ENCODE data around the gene HOXB2.
A peak's percentile ranks its signal among the peaks of the same experiment; 100 is the strongest.

HOXB2 gene

DNA sequence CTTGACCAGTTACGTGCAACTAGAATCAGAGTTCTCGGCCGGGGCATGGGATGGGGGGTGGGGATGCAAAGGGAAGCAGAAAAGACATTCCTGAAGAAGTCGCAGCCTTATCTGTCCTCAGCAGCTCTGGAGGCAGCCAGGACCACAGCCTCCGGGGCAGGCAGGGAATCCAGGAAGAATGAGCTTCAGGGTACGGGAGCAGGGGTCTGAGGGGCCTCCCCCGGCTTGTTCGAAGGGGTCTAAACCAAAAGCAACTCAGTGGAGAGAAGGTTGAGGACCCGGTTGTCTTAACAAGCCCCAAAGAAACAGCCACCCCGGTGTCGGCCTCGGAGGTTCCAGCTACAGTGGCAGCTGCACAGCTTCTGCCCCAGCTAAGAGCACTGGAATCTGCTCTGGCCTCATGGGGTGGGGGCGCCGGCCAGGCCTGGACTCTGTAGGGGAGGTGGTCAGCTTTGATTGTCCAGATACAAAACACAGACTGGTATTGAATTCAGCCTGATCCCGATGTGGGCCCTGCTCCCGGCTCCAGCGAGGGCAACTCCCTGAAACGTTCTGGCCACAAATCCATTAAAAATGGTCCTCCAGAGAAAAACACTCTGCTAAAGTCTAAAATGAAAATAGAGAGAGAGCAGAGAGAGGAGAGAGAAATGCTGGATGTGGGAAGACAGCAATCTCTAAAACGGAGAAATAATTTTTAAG is 25.6 kb upstream of the HOXB2 start:
- POLR2A ChIA-PET, result interaction anchor here (0.6 to 1.1 kb wide), 5 partner anchors 12 to 219 kb away, joined by 3 to 5 read pairs (median 4); no protein-coding TSS in a partner anchor
- TF ChIP-seq, protein P1, sequence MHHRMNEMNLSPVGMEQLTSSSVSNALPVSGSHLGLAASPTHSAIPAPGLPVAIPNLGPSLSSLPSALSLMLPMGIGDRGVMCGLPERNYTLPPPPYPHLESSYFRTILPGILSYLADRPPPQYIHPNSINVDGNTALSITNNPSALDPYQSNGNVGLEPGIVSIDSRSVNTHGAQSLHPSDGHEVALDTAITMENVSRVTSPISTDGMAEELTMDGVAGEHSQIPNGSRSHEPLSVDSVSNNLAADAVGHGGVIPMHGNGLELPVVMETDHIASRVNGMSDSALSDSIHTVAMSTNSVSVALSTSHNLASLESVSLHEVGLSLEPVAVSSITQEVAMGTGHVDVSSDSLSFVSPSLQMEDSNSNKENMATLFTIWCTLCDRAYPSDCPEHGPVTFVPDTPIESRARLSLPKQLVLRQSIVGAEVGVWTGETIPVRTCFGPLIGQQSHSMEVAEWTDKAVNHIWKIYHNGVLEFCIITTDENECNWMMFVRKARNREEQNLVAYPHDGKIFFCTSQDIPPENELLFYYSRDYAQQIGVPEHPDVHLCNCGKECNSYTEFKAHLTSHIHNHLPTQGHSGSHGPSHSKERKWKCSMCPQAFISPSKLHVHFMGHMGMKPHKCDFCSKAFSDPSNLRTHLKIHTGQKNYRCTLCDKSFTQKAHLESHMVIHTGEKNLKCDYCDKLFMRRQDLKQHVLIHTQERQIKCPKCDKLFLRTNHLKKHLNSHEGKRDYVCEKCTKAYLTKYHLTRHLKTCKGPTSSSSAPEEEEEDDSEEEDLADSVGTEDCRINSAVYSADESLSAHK (tag by site-specific recombination; IDR thresholded peaks at IDR 0.05), result no peak
- TF ChIP-seq, protein P2, sequence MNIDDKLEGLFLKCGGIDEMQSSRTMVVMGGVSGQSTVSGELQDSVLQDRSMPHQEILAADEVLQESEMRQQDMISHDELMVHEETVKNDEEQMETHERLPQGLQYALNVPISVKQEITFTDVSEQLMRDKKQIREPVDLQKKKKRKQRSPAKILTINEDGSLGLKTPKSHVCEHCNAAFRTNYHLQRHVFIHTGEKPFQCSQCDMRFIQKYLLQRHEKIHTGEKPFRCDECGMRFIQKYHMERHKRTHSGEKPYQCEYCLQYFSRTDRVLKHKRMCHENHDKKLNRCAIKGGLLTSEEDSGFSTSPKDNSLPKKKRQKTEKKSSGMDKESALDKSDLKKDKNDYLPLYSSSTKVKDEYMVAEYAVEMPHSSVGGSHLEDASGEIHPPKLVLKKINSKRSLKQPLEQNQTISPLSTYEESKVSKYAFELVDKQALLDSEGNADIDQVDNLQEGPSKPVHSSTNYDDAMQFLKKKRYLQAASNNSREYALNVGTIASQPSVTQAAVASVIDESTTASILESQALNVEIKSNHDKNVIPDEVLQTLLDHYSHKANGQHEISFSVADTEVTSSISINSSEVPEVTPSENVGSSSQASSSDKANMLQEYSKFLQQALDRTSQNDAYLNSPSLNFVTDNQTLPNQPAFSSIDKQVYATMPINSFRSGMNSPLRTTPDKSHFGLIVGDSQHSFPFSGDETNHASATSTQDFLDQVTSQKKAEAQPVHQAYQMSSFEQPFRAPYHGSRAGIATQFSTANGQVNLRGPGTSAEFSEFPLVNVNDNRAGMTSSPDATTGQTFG (tag by site-specific recombination; IDR thresholded peaks at IDR 0.05; ENCODE audit: borderline replicate concordance), result no peak
- TF ChIP-seq, protein P3, sequence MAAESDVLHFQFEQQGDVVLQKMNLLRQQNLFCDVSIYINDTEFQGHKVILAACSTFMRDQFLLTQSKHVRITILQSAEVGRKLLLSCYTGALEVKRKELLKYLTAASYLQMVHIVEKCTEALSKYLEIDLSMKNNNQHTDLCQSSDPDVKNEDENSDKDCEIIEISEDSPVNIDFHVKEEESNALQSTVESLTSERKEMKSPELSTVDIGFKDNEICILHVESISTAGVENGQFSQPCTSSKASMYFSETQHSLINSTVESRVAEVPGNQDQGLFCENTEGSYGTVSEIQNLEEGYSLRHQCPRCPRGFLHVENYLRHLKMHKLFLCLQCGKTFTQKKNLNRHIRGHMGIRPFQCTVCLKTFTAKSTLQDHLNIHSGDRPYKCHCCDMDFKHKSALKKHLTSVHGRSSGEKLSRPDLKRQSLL (tag by site-specific recombination; IDR thresholded peaks at IDR 0.05), result no peak
- TF ChIP-seq MZF1 (tag by site-specific recombination; IDR thresholded peaks at IDR 0.05; ENCODE audit: borderline replicate concordance) (0 out of 2 replicates have a peak, but pooled peaks have one; percentile 10), KLF10 (tag by site-specific recombination; IDR thresholded peaks at IDR 0.05) (no peak), ZNF660 (tag by site-specific recombination; IDR thresholded peaks at IDR 0.05) (0 out of 2 replicates have a peak, but pooled peaks have one; percentile 4), ZNF776 (tag by site-specific recombination; IDR thresholded peaks at IDR 0.05; ENCODE audit: borderline replicate concordance) (no peak), ZNF555 (tag by site-specific recombination; conservative IDR thresholded peaks at IDR 0.05) (no peak), ZNF366 (tag by site-specific recombination; conservative IDR thresholded peaks at IDR 0.05) (no peak), ZBTB1 (tag by site-specific recombination; IDR thresholded peaks at IDR 0.05) (no peak), OVOL3 (tag by site-specific recombination; IDR thresholded peaks at IDR 0.05) (no peak), ZNF600 (tag by site-specific recombination; IDR thresholded peaks at IDR 0.05) (0 out of 2 replicates have a peak, but pooled peaks have one; percentile 14), ZNF335 (tag by site-specific recombination; conservative IDR thresholded peaks at IDR 0.05) (peak; percentile 81), ZBTB17 (tag by site-specific recombination; IDR thresholded peaks at IDR 0.05) (no peak), TRIM28 (IDR thresholded peaks at IDR 0.05; ENCODE audit: borderline replicate concordance, low read length) (no peak)
- TF ChIP-seq, protein P4, sequence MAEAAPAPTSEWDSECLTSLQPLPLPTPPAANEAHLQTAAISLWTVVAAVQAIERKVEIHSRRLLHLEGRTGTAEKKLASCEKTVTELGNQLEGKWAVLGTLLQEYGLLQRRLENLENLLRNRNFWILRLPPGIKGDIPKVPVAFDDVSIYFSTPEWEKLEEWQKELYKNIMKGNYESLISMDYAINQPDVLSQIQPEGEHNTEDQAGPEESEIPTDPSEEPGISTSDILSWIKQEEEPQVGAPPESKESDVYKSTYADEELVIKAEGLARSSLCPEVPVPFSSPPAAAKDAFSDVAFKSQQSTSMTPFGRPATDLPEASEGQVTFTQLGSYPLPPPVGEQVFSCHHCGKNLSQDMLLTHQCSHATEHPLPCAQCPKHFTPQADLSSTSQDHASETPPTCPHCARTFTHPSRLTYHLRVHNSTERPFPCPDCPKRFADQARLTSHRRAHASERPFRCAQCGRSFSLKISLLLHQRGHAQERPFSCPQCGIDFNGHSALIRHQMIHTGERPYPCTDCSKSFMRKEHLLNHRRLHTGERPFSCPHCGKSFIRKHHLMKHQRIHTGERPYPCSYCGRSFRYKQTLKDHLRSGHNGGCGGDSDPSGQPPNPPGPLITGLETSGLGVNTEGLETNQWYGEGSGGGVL (tag by site-specific recombination; IDR thresholded peaks at IDR 0.05), result no peak
- TF ChIP-seq, protein P5, sequence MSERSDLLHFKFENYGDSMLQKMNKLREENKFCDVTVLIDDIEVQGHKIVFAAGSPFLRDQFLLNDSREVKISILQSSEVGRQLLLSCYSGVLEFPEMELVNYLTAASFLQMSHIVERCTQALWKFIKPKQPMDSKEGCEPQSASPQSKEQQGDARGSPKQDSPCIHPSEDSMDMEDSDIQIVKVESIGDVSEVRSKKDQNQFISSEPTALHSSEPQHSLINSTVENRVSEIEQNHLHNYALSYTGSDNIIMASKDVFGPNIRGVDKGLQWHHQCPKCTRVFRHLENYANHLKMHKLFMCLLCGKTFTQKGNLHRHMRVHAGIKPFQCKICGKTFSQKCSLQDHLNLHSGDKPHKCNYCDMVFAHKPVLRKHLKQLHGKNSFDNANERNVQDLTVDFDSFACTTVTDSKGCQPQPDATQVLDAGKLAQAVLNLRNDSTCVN (tag by site-specific recombination; optimal IDR thresholded peaks at IDR 0.05), result peak; percentile 3
- TF ChIP-seq, protein P6, sequence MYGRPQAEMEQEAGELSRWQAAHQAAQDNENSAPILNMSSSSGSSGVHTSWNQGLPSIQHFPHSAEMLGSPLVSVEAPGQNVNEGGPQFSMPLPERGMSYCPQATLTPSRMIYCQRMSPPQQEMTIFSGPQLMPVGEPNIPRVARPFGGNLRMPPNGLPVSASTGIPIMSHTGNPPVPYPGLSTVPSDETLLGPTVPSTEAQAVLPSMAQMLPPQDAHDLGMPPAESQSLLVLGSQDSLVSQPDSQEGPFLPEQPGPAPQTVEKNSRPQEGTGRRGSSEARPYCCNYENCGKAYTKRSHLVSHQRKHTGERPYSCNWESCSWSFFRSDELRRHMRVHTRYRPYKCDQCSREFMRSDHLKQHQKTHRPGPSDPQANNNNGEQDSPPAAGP (tag by site-specific recombination; IDR thresholded peaks at IDR 0.05), result no peak
- TF ChIP-seq, protein P7, sequence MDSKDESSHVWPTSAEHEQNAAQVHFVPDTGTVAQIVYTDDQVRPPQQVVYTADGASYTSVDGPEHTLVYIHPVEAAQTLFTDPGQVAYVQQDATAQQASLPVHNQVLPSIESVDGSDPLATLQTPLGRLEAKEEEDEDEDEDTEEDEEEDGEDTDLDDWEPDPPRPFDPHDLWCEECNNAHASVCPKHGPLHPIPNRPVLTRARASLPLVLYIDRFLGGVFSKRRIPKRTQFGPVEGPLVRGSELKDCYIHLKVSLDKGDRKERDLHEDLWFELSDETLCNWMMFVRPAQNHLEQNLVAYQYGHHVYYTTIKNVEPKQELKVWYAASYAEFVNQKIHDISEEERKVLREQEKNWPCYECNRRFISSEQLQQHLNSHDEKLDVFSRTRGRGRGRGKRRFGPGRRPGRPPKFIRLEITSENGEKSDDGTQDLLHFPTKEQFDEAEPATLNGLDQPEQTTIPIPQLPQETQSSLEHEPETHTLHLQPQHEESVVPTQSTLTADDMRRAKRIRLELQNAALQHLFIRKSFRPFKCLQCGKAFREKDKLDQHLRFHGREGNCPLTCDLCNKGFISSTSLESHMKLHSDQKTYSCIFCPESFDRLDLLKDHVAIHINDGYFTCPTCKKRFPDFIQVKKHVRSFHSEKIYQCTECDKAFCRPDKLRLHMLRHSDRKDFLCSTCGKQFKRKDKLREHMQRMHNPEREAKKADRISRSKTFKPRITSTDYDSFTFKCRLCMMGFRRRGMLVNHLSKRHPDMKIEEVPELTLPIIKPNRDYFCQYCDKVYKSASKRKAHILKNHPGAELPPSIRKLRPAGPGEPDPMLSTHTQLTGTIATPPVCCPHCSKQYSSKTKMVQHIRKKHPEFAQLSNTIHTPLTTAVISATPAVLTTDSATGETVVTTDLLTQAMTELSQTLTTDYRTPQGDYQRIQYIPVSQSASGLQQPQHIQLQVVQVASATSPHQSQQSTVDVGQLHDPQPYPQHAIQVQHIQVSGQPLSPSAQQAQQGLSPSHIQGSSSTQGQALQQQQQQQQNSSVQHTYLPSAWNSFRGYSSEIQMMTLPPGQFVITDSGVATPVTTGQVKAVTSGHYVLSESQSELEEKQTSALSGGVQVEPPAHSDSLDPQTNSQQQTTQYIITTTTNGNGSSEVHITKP (tag by site-specific recombination; IDR thresholded peaks at IDR 0.05), result no peak
- TF ChIP-seq, protein P8, sequence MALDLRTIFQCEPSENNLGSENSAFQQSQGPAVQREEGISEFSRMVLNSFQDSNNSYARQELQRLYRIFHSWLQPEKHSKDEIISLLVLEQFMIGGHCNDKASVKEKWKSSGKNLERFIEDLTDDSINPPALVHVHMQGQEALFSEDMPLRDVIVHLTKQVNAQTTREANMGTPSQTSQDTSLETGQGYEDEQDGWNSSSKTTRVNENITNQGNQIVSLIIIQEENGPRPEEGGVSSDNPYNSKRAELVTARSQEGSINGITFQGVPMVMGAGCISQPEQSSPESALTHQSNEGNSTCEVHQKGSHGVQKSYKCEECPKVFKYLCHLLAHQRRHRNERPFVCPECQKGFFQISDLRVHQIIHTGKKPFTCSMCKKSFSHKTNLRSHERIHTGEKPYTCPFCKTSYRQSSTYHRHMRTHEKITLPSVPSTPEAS (tag by site-specific recombination; IDR thresholded peaks at IDR 0.05), result no peak

More for the DNA sequence above, 25.6 kb upstream of the HOXB2 start:
- Histone ChIP-seq H3K4me1 (ENCODE audit: control insufficient read depth, insufficient read depth, low read length) (peaks cover 100% of the 10 kb centered on the region), H3K4me3 (ENCODE audit: low read depth, low read length) (no peak overlapping the region), H3K36me3 (ENCODE audit: control insufficient read depth in 2 of 2, insufficient read depth in 1 of 2, low read length in 2 of 2) (peaks cover 8 to 47% of the 10 kb centered on the region in 2 experiments), H3K27ac (ENCODE audit: extremely low read depth, low read depth, low read length) (peak overlapping the region; percentile 93), H3K9me3 (ENCODE audit: control insufficient read depth, insufficient read depth, low read depth, low read length) (no peaks in the 10 kb centered on the region)
- CTCF ChIA-PET, result interaction anchor here (0.5 to 1.0 kb wide), 3 partner anchors 13 to 82 kb away, joined by 3 to 7 read pairs (median 3); no protein-coding TSS in a partner anchor
